Measurements from ENCODE around the gene PCBP3.
A peak's percentile ranks its signal among the peaks of the same experiment; 100 is the strongest.
"Not testable (repeated sequence)": the region's sequence is repeated elsewhere in the genome, so short reads cannot be mapped to it uniquely, and the experiment has no call there.

PCBP3 gene

GRCh38 chr21:45959182-45959581, 315.7 kb downstream of the PCBP3 start:
- no peak for DNase-seq

GRCh38 chr21:45959779-45960390, 316.4 kb downstream of the PCBP3 start:
- no peak for DNase-seq

GRCh38 chr21:45961408-45961807, 317.9 kb downstream of the PCBP3 start:
- DNase-seq: not testable (repeated sequence)

- DNase-seq: no peak
Measured at GRCh38 chr21:45962531-45963231, 319.2 kb downstream of the PCBP3 start.

- no peak for DNase-seq
Measured at GRCh38 chr21:45963232-45963570, 319.7 kb downstream of the PCBP3 start.

- DNase-seq: no peak
Measured at GRCh38 chr21:45964649-45965048, 321.1 kb downstream of the PCBP3 start.

- no peak for DNase-seq
Measured at GRCh38 chr21:45965084-45965809, 321.7 kb downstream of the PCBP3 start.

- no peak for DNase-seq
Measured at GRCh38 chr21:45966791-45967394, 323.4 kb downstream of the PCBP3 start.

- no peak for DNase-seq
Measured at GRCh38 chr21:45969921-45970673, 326.6 kb downstream of the PCBP3 start.

- peak in 7 of 56 donors; percentile 5 to 52 (median 21) for DNase-seq
Measured at GRCh38 chr21:45970674-45971615, 327.4 kb downstream of the PCBP3 start.

GRCh38 chr21:45971616-45972352, 328.3 kb downstream of the PCBP3 start:
- DNase-seq: peak in 1 of 56 donors; percentile 3

- DNase-seq: no peak
Measured at GRCh38 chr21:45972353-45972715, 328.8 kb downstream of the PCBP3 start.

- DNase-seq: no peak
Measured at GRCh38 chr21:45972716-45973474, 329.4 kb downstream of the PCBP3 start.

- DNase-seq: peak in 23 of 56 donors; percentile 4 to 66 (median 30)
Measured at GRCh38 chr21:45973475-45974072, 330.0 kb downstream of the PCBP3 start.

GRCh38 chr21:45974073-45975019, 330.8 kb downstream of the PCBP3 start:
- DNase-seq: peak in 1 of 56 donors; percentile 30

GRCh38 chr21:45975020-45975666, 331.6 kb downstream of the PCBP3 start:
- no peak for DNase-seq
